HG03175 (cell line): Measurements from ENCODE around the gene SLC39A10.
"Not testable (repeated sequence)": the region's sequence is repeated elsewhere in the genome, so short reads cannot be mapped to it uniquely, and the experiment has no call there.

Experiments used
- ATAC-seq: cut with Tn5 transposase; IDR thresholded peaks from one replicate; pipeline ENCODE4 v1.9.1; 2021; ENCODE audit warnings: mild to moderate bottlenecking, moderate library complexity; ENCODE audit not compliant: unreplicated experiment

The SLC39A10 gene

GRCh38 chr2:195672674-195673073, 15.6 kb downstream of the SLC39A10 start:
- ATAC-seq: peak; percentile 40

- ATAC-seq: no peak
Measured at GRCh38 chr2:195674491-195675221, 17.6 kb downstream of the SLC39A10 start.

- no peak for ATAC-seq
Measured at GRCh38 chr2:195675783-195676427, 18.9 kb downstream of the SLC39A10 start.

GRCh38 chr2:195677290-195677689, 20.3 kb downstream of the SLC39A10 start:
- ATAC-seq: no peak

GRCh38 chr2:195677884-195678283, 20.9 kb downstream of the SLC39A10 start:
- ATAC-seq: no peak

- ATAC-seq: no peak
Measured at GRCh38 chr2:195682077-195682476, 25.1 kb downstream of the SLC39A10 start.

- ATAC-seq: no peak
Measured at GRCh38 chr2:195683174-195683573, 26.1 kb downstream of the SLC39A10 start.

GRCh38 chr2:195686564-195686963, 29.5 kb downstream of the SLC39A10 start:
- ATAC-seq: no peak

- ATAC-seq: no peak
Measured at GRCh38 chr2:195687320-195688086, 30.5 kb downstream of the SLC39A10 start.

- not testable (repeated sequence) for ATAC-seq
Measured at GRCh38 chr2:195692531-195692930, 35.5 kb downstream of the SLC39A10 start.

GRCh38 chr2:195694553-195694952, 37.5 kb downstream of the SLC39A10 start:
- no peak for ATAC-seq

- ATAC-seq: no peak
Measured at GRCh38 chr2:195695002-195695631, 38.1 kb downstream of the SLC39A10 start.

GRCh38 chr2:195696012-195696411, 39.0 kb downstream of the SLC39A10 start:
- ATAC-seq: no peak

GRCh38 chr2:195697681-195698220, 40.7 kb downstream of the SLC39A10 start:
- no peak for ATAC-seq

- no peak for ATAC-seq
Measured at GRCh38 chr2:195700480-195700879, 43.5 kb downstream of the SLC39A10 start.

GRCh38 chr2:195706161-195706900, 49.3 kb downstream of the SLC39A10 start:
- no peak for ATAC-seq

- ATAC-seq: no peak
Measured at GRCh38 chr2:195709901-195710806, 53.1 kb downstream of the SLC39A10 start.

- ATAC-seq: peak; percentile 87
Measured at GRCh38 chr2:195711478-195711877, 54.5 kb downstream of the SLC39A10 start.

GRCh38 chr2:195716466-195716865, 59.4 kb downstream of the SLC39A10 start:
- no peak for ATAC-seq
